Activated CD4-positive, alpha-beta T cell treated with anti-CD3 and anti-CD28 coated beads, Interleukin-2, amount 50 U/mL, for 24 hours (primary cell): ENCODE results near the gene IFITM5.

Experiments used
- DNase-seq, 2 donors: peaks; one replicate each; pipeline ENCODE4 v3.0.0-alpha.2; 2020; ENCODE audit warnings: low read depth in 1 of 2, low spot score in 1 of 2

IFITM5 gene

DNA sequence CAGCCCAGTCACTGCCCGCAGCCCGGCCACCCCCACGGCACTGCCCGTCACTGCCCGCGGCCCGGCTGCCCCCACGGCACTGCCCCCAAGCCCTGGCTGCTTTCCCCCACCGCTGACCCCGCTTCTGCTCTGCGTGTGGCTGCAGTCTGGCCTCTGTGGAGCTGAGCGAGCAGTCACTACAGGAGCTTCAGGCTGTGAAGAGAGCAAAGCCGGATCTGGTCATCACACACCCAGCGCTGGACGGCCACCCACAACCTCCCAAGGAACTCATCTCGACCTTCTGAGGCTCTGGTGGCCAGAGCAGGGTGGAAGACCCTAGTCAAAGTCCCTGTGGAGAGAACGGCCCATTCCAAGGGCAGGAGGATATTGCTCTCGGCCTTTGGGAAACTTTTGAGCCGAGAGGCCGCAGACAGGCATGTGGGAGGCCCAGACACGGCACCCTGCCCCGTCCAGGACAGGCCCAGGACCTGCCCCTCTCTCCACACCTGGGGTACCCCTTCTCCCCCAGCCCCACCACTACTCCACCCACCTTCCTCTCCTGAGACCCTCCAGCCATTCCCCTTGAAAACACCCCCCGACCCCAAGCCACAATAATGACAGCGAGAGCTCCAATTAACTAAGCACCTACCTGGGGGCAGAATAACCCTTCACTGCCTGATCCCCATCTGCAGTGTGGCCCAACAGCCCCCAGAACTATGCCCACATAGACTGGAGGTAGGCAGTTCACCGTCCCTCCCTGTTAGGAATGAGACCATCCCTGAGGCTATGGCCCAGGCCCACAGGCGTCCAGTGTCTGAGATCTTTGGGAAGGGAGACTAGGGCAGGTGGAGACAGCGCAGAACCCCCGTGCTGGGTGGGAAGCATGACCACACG, 14.1 kb downstream of the IFITM5 start:
- DNase-seq: no peak

- DNase-seq: no peak
Observed at GRCh38 chr11:284105-285020, 15.0 kb downstream of the IFITM5 start.

DNA sequence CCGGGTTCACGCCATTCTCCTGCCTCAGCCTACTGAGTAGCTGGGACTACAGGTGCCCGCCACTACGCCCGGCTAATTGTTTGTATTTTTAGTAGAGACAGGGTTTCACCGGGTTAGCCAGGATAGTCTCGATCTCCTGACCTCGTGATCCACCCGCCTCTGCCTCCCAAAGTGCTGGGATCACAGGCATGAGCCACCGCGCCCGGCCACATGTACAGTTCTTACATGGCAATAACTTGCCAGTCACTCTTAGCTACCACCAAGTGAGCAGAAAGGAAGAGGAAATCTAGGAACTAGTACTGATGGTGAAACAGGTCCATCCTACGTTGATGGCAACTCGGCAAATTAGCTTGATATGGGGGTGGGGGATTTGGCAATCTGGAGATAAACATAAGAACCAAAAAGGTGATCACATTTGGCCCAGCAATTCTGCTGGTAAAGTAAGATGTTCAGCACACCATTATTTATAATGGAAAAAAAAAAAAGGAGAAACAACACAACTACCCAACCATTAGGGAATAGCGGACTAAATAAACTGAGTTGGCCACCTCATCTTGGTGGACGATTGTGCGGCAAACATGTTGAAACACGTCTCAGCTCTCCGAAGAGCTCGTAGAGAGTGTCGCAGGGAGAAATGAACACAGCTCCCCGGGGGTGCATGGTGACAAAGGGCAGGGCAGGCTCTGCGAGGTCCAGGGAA, 15.8 kb downstream of the IFITM5 start:
- DNase-seq: no peak

- DNase-seq: no peak
Observed at GRCh38 chr11:282630-283360, 16.5 kb downstream of the IFITM5 start.

DNA sequence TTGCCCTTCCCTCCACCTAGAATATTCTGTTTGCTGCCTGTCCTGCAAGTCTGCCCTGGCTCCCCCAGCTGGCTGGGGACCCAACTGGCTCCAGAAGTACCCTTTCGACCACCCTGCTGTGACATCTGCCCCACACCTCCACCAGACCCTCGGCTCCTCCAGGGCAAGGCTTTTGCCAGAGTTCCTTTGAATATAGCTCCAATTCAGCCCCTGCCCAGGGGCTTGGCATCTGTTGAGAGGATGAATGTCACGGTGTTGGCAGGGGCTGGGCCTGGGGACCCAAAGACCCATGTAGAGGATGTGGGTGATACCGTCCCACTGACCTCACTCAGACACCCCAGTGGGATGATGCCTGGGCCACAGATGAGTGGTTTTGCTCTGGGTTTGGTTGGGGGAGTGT, 17.2 kb downstream of the IFITM5 start:
- no peak for DNase-seq

- DNase-seq: no peak
Observed at GRCh38 chr11:281486-282161, 17.7 kb downstream of the IFITM5 start.

DNA sequence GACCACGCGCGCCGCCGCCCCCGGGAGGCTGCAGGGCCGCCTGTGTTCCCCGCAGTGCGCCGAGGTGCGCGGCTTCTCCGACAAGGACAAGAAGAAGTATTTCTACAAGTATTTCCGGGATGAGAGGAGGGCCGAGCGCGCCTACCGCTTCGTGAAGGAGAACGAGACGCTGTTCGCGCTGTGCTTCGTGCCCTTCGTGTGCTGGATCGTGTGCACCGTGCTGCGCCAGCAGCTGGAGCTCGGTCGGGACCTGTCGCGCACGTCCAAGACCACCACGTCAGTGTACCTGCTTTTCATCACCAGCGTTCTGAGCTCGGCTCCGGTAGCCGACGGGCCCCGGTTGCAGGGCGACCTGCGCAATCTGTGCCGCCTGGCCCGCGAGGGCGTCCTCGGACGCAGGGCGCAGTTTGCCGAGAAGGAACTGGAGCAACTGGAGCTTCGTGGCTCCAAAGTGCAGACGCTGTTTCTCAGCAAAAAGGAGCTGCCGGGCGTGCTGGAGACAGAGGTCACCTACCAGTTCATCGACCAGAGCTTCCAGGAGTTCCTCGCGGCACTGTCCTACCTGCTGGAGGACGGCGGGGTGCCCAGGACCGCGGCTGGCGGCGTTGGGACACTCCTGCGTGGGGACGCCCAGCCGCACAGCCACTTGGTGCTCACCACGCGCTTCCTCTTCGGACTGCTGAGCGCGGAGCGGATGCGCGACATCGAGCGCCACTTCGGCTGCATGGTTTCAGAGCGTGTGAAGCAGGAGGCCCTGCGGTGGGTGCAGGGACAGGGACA, 18.4 kb downstream of the IFITM5 start:
- DNase-seq: no peak

- DNase-seq: no peak
Observed at GRCh38 chr11:279966-280705, 19.2 kb downstream of the IFITM5 start.

GRCh38 chr11:279040-279965, 20.0 kb downstream of the IFITM5 start:
- no peak for DNase-seq

DNA sequence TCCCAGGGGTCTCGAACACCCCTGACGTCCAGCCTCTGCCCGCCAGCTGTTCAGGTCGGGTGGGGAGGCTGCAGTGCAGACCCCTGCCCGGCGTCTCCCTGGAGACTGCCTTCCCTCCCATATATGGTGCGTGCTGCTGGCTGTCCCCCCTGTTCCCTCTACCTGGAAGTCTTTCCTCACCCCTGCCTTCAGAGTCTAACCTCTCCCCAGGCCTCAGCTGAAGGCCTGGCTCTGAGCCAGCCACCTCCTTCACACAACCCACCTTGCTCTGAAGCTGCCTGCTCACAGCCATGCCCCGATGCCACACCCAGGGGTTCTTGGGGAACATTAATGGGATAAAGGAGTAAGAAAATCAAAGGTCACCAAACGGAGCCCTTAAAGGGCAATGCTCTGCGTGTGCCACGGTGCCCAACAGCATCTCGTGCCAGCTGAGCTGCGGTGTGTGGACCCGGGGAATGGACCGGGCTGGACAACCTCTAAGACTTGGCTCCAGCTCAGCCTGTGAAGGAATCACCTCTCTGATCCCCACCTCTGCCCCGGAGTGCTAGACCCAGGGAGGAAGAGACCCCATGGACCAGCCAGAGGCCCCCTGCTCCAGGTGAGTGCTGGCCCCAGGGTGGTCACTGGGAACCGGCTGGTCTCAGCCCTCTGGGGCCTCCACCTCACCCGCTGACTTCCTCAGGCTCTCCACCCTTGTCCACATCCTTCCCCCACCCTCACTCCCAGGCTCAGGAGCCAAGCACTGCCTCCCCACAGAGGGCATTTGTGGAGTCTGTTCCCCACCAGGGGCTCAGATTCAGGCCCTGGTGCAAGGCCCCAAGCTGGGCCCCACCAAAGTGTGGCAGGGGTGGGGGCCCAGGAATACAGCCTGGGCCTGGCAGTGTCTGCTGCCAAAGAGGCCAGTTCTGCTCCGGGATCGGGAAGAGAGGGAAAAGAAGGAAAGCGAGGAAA, 21.1 kb downstream of the IFITM5 start, which contains the start of gene NLRP6:
Gene NLRP6 (plus strand): TSS at position 407 of the 951 bp plus-strand sequence. CDS start 163 bp downstream, at position 570.
- no peak for DNase-seq

DNA sequence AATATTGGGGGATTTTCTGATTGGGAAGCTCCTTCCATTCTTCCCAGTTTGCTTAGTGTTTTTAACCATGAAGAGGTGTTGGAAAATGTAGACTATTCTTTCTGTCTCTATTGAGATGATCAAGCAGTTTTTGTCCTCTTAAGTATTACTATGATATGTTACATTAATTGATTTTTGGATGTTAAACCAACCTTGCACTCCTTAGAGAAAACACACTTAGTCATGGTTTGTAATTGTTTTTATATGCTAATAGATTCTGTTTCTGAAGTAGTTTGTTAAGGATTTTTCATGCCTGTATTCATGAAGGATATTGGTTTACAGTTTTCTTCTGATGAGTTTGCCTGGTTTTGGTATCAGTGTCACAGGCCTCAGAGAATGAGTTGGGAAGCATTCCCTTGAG, 23.1 kb downstream of the IFITM5 start:
- DNase-seq: no peak

- no peak for DNase-seq
Observed at GRCh38 chr11:272931-273198, 26.5 kb downstream of the IFITM5 start.

- DNase-seq: no peak
Observed at GRCh38 chr11:272195-272930, 27.0 kb downstream of the IFITM5 start.

DNA sequence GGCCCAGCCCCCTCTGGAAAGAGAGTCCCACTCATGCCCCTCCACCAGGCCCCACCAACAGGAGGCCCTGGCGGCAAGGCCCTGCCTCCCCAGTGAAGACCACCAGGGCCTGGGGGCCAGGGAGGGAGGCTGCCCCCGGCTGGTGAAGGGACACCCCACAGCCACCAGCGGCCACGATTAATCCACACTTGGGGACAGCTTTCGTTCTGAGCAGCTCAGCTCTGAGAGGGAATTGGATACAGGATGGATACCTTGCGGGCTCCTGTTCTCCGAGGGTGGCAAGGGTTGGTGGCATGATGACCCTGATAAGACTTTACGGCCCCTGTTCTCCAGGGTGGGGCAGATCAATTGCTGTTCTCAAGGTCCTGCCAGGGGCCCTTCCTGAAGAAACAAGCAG, 28.0 kb downstream of the IFITM5 start:
- no peak for DNase-seq

DNA sequence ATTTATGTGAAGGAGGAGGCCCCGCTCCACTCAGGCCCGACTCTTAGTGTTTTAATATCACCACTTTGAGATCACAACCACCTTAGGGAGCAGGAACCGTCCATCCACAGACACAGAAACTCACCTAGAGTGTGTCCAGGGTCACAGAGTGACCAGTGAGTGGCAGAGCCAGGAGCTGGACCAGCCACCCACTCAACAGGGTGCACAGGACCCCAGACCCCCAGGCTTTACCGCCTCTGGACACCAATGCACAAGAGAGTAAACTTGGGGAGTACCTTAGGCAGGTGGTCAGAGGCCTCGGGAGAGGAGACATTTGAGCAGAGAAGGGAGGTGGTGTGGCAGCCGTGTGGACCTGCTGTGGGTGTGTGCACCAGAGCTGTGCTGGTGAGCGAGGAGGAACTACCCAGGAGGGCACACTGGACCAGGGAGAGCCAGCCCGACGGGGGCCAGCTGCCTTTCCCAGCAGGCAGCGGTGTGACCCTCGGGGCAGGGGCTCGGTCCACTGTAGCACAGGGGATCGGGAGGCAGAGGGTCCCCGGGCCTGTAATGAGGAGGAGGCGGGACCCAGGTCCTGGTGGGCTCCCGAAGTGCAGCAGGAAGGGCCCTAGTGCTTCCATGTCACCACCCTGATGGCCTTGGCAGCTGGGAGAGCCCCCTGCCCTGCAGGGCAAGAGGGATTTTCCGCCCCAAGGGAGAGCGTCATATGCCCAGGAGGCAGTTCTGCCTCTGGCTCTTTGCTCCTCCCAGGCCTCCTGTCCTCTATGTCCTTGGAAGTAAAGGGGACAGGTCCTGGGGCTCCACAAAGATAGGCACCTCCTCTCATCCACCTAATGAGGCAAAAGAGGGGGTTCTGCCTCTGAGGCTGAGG, 28.6 kb downstream of the IFITM5 start:
- no peak for DNase-seq
